Mucosa of descending colon (tissue), 3 donors: ENCODE data around the gene CYTH3. TPM values are rescaled to one million over a fixed set of nuclear protein-coding genes. Genes with fewer than 3 reads are reported as not detected.

ENCODE experiments used
- ATAC-seq: fragments of 200-7000 bp; cut with Tn5 transposase; one replicate; pipeline ENCODE4 v1.9.1; 2020; ENCODE audit warnings: mild to moderate bottlenecking, moderate library complexity
- DNase-seq, 3 donors: peaks; one replicate each; pipeline ENCODE4 v3.0.0-alpha.2; 2020
- H3K36me3 ChIP-seq: fragments of 200-600 bp; one replicate; pipeline ENCODE4 v1.8.0; 2021; ENCODE audit warnings: low read depth, mild to moderate bottlenecking
- H3K4me1 ChIP-seq: fragments of 200-600 bp; one replicate; pipeline ENCODE4 v1.8.0; 2021; ENCODE audit warnings: low read depth, mild to moderate bottlenecking
- H3K4me3 ChIP-seq: fragments of 200-600 bp; one replicate; pipeline ENCODE4 v1.8.0; 2021; ENCODE audit warnings: mild to moderate bottlenecking
- H3K9me3 ChIP-seq: fragments of 200-600 bp; one replicate; pipeline ENCODE4 v1.8.0; 2021; ENCODE audit warnings: mild to moderate bottlenecking
- CTCF ChIP-seq: fragments of 200-600 bp; IDR thresholded peaks from one replicate; pipeline ENCODE4 v1.8.0; 2022; ENCODE audit warnings: antibody characterized with exemption, mild to moderate bottlenecking
- intact Hi-C, 2 donors: fragments of 100-400 bp; cut with DNase I in 1 of 2; cut with micrococcal nuclease in 1 of 2; formaldehyde crosslinking; loops; one replicate each; pipeline versions ENCODE4 v1.11.0 to v1.11.1; 2022; cut with DNase I, micrococcal nuclease
- total RNA-seq, 3 donors: library from RNA; stranded (reverse); fragmentation: NEBNext Ultra II Directional in 2 of 3; extraction: Animal tissue kit (Norgen Biotek cat#: 25700) in 2 of 3; gene quantifications; one replicate each; pipeline versions ENCODE4 v1.2.1 to v1.2.4, GENCODE V29; 2021 to 2023
- donor health status: DM: no; HTN: no; CAD: no; lungs with moderate emphysema.
- donor health status: DM: no; HTN: no; CAD: no.
- donor health status: DM: no; HTN: yes; CAD: no.

The CYTH3 gene
- total RNA-seq, 3 donors from 2014 or later: 10.4 to 23.2 (median 11.9) TPM

GRCh38 chr7:6278749-6279310 lies 6.4 kb upstream of the CYTH3 start:
- intact Hi-C loops: loop anchor here in 1 of 2 donors (10.0 kb wide), 1 partner anchor 156 kb away; no protein-coding TSS in a partner anchor
- Histone ChIP-seq H3K9me3 (no peaks in the 10 kb centered on the region), H3K4me1 (peaks cover 4% of the 10 kb centered on the region), H3K4me3 (no peak overlapping the region), H3K36me3 (no peaks in the 10 kb centered on the region)
- ATAC-seq (no peak), DNase-seq (no peak)
- TF ChIP-seq CTCF: no peak

- Histone ChIP-seq H3K9me3 (no peaks in the 10 kb centered on the region), H3K4me1 (peaks cover 9% of the 10 kb centered on the region), H3K4me3 (no peak overlapping the region), H3K36me3 (no peaks in the 10 kb centered on the region)
- TF ChIP-seq CTCF: no peak
- intact Hi-C loops: loop anchor here in 1 of 2 donors (10.0 kb wide), 1 partner anchor 157 kb away; no protein-coding TSS in a partner anchor
- DNase-seq (no peak), ATAC-seq (no peak)
Observed at GRCh38 chr7:6277476-6277875, 5.1 kb upstream of the CYTH3 start.

GRCh38 chr7:6276911-6277408 lies 4.5 kb upstream of the CYTH3 start:
- H3K36me3 ChIP-seq: no peaks in the 10 kb centered on the region
- peaks cover 9% of the 10 kb centered on the region for H3K4me1 ChIP-seq
- ATAC-seq (no peak), DNase-seq (no peak)
- no peak overlapping the region for H3K4me3 ChIP-seq
- intact Hi-C loops: loop anchor here in 1 of 2 donors (10.0 kb wide), 1 partner anchor 158 kb away; no protein-coding TSS in a partner anchor
- TF ChIP-seq CTCF: no peak
- H3K9me3 ChIP-seq: no peaks in the 10 kb centered on the region

- no peak overlapping the region for H3K4me3 ChIP-seq
- no peaks in the 10 kb centered on the region for H3K36me3 ChIP-seq
- intact Hi-C loops: loop anchor here in 1 of 2 donors (10.0 kb wide), 1 partner anchor 160 kb away; no protein-coding TSS in a partner anchor
- no peaks in the 10 kb centered on the region for H3K9me3 ChIP-seq
- no peak for ATAC-seq
- H3K4me1 ChIP-seq: peaks cover 15% of the 10 kb centered on the region
- no peak for DNase-seq
- no peak for TF ChIP-seq CTCF
Observed at GRCh38 chr7:6274743-6275142, 2.3 kb upstream of the CYTH3 start.

GRCh38 chr7:6273917-6274630 lies 1.6 kb upstream of the CYTH3 start:
- intact Hi-C loops: loop anchor here in 1 of 2 donors (10.0 kb wide), 1 partner anchor 161 kb away; no protein-coding TSS in a partner anchor
- Histone ChIP-seq H3K9me3 (no peaks in the 10 kb centered on the region), H3K36me3 (no peaks in the 10 kb centered on the region), H3K4me3 (no peak overlapping the region), H3K4me1 (peaks cover 15% of the 10 kb centered on the region)
- ATAC-seq (no peak), DNase-seq (no peak)
- no peak for TF ChIP-seq CTCF
